Large intestine (tissue), 3 donors: Measurements from ENCODE around the gene NMUR2. TPM values are rescaled to one million over a fixed set of nuclear protein-coding genes. Genes with fewer than 3 reads are reported as not detected.

ENCODE experiments used
- DNase-seq, 2 donors: peaks; one replicate each; pipeline versions ENCODE4 v3.0.0 to v3.0.0-alpha.2; 2013
- H3K27ac ChIP-seq: one replicate; pipeline ENCODE4 v1.5.1; 2013; ENCODE audit warnings: low read length
- H3K27me3 ChIP-seq: 2 replicates; pipeline ENCODE4 v1.6.1; 2013; ENCODE audit warnings: low read length; ENCODE audit not compliant: control insufficient read depth, insufficient read depth
- H3K36me3 ChIP-seq: 2 replicates; pipeline ENCODE4 v1.6.1; 2013; ENCODE audit warnings: low read length; ENCODE audit not compliant: control insufficient read depth, insufficient read depth
- H3K4me1 ChIP-seq: one replicate; pipeline ENCODE4 v1.6.1; 2013; ENCODE audit warnings: low read length; ENCODE audit not compliant: control insufficient read depth, insufficient read depth
- H3K4me3 ChIP-seq: one replicate; pipeline ENCODE4 v1.5.1; 2013; ENCODE audit warnings: low read length
- H3K9me3 ChIP-seq: one replicate; pipeline ENCODE4 v1.6.1; 2013; ENCODE audit warnings: mild to moderate bottlenecking, low read depth, low read length, moderate library complexity; ENCODE audit not compliant: control insufficient read depth
- WGBS: methylation state at CpG from one replicate; pipeline ENCODE4 v1.1.5; 2013; ENCODE audit warnings: low lambda C conversion rate; ENCODE audit not compliant: insufficient coverage; 5-methylcytosine and 5-hydroxymethylcytosine counted together
- polyA plus RNA-seq: library from polyadenylated mRNA; unstranded; fragments of 120-200 nt; gene quantifications from one replicate; pipeline ENCODE4 v1.2.1, GENCODE V29; 2013

Gene NMUR2
- polyA plus RNA-seq, 1 donor = 0.75 TPM

GRCh38 chr5:152374711-152375275 lies 30.3 kb downstream of the NMUR2 start:
- no peaks in the 10 kb centered on the region for H3K36me3 ChIP-seq
- H3K4me3 ChIP-seq = no peak overlapping the region
- no peaks in the 10 kb centered on the region for H3K27me3 ChIP-seq
- H3K4me1 ChIP-seq = no peaks in the 10 kb centered on the region
- WGBS = 73% methylated on average over 1 of the region's 1 CpG
- H3K9me3 ChIP-seq = no peaks in the 10 kb centered on the region
- no peak overlapping the region for H3K27ac ChIP-seq
- DNase-seq = no peak

DNA sequence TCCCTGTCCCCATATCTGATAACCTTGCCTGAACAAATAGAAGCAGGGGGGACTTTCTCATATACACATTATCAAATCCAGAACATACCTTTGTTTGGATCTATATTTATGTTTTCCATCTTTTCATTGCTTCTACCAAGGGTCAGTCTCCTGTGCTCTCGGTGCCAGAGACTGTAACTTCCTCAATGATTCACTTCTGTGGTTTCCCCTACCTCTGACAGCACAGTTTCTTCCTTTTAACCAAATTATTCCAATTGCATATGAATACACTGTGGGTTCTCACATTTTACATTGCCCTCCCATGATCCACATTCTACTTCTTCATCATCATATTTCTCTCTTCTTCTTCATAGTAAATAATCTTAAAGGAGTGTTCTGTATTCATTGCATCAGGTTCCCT lies 32.2 kb downstream of the NMUR2 start:
- Histone ChIP-seq H3K4me1 (no peaks in the 10 kb centered on the region), H3K4me3 (no peak overlapping the region), H3K27ac (no peak overlapping the region), H3K36me3 (no peaks in the 10 kb centered on the region), H3K9me3 (no peaks in the 10 kb centered on the region), H3K27me3 (no peaks in the 10 kb centered on the region)
- 88% methylated on average over 1 of the region's 1 CpG for WGBS
- DNase-seq = no peak

DNA sequence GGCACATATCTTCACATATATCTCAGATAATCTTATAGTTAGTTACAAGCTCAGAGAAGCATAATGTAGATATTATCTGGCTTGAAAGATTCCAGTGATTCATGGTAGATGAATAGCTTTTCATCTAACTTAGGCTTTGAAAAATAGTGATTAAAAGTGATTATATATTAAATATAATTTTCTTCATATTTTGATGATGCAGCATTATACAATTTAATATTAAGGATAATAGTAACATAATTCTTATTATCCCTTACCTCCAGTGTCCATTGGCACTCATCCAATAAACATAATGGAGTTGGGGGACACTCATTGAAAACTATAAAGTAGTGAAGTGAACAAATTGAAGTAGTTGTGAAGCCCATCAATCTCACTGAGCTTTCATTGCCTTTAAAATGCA lies 35.8 kb downstream of the NMUR2 start:
- Histone ChIP-seq H3K4me1 (no peaks in the 10 kb centered on the region), H3K36me3 (no peaks in the 10 kb centered on the region), H3K27ac (no peak overlapping the region), H3K4me3 (no peak overlapping the region), H3K9me3 (no peaks in the 10 kb centered on the region), H3K27me3 (no peaks in the 10 kb centered on the region)
- no peak for DNase-seq

DNA sequence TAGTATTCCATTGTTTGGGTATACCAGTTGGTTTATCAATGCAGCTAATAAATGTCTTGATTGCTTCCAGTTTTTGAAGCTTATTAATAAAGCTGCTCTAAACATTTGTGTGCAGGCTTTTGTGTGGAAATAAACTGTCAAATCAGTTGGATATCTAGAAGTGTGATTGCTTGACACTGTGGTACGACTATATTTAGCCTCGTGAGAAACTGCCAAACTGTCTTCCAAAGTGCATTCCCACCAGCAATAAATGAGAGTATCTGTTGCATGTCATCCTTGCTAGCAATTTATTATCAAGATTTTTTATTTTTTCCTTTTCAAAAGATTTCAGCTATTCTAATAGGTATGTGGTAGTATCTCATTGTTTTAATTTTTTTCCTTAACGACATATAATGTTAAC lies 37.5 kb downstream of the NMUR2 start:
- Histone ChIP-seq H3K36me3 (no peaks in the 10 kb centered on the region), H3K27ac (no peak overlapping the region), H3K4me3 (no peak overlapping the region), H3K9me3 (no peaks in the 10 kb centered on the region), H3K4me1 (no peaks in the 10 kb centered on the region), H3K27me3 (no peaks in the 10 kb centered on the region)
- 90% methylated on average over 3 of the region's 3 CpGs for WGBS
- DNase-seq = no peak

- no peaks in the 10 kb centered on the region for H3K9me3 ChIP-seq
- no peak overlapping the region for H3K4me3 ChIP-seq
- H3K27me3 ChIP-seq = no peaks in the 10 kb centered on the region
- H3K36me3 ChIP-seq = no peaks in the 10 kb centered on the region
- DNase-seq = no peak
- WGBS = 70% methylated on average over 1 of the region's 1 CpG
- no peak overlapping the region for H3K27ac ChIP-seq
- H3K4me1 ChIP-seq = no peaks in the 10 kb centered on the region
These were observed 38.4 kb downstream of the NMUR2 start for GRCh38 chr5:152366716-152367115.

DNA sequence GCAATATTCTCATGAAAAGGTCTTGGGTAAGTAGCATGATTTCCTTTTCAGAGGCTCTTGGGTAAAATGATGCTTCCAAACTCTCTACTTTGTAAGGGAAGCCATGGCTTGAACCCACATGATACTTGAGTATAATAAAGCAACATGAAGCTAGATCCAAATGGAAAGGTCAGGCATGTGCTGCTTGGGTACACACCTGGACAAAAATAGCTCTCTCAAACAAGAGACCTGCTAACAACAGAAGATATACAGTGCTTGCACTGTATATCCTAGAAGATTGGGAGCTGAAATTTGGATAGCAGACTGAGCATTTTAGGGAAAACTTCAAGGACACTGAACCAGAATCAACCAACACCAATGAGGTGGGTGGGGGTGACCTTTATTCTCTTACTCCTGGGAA lies 40.2 kb downstream of the NMUR2 start:
- H3K4me1 ChIP-seq = peaks cover under 1% of the 10 kb centered on the region
- no peaks in the 10 kb centered on the region for H3K27me3 ChIP-seq
- no peaks in the 10 kb centered on the region for H3K9me3 ChIP-seq
- no peaks in the 10 kb centered on the region for H3K36me3 ChIP-seq
- DNase-seq = no peak
- H3K4me3 ChIP-seq = no peak overlapping the region
- no peak overlapping the region for H3K27ac ChIP-seq

- no peaks in the 10 kb centered on the region for H3K36me3 ChIP-seq
- no CpG with 5 or more reads among the region's 4 CpGs for WGBS
- peaks cover 7% of the 10 kb centered on the region for H3K4me1 ChIP-seq
- no peak for DNase-seq
- H3K27ac ChIP-seq = no peak overlapping the region
- H3K27me3 ChIP-seq = no peaks in the 10 kb centered on the region
- no peaks in the 10 kb centered on the region for H3K9me3 ChIP-seq
- H3K4me3 ChIP-seq = no peak overlapping the region
These were observed 40.9 kb downstream of the NMUR2 start for GRCh38 chr5:152364172-152364571.

DNA sequence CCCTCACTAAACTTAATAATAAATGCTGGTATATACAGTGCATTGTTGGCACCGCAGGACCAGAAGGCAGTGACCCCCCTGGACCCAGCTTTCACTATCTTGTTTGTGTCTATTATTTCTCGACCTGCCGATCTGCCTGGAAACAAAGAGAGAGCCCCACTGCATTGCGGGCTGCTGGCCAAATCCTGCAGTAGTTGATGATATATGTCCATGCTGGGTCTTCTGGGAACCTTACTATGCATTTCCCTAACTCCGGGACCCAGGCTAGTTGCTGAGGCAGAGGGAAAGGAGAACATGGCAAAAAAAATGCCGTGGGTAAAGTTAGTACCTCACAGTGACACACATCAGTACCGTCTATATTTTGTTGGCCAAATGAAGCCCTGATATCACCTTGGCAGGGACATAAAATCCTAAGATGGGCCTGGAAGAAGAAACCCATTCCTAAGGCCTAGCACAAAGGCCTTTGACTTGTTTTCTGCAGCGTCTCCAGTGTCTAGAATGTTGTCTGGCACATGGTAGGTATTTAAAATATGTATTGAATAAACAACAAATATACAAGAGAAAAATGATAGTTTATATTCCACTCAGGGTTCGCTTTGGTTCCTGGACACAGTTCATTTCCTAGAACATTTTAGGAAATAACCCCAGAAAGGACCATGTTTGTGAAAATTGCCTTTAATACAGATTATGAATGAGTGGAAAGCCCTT lies 46.1 kb downstream of the NMUR2 start:
- peak in 1 of 2 donors; percentile 4 for DNase-seq
- Histone ChIP-seq H3K4me3 (no peak overlapping the region), H3K9me3 (no peaks in the 10 kb centered on the region), H3K36me3 (no peaks in the 10 kb centered on the region), H3K27me3 (no peaks in the 10 kb centered on the region), H3K4me1 (peaks cover 11% of the 10 kb centered on the region), H3K27ac (peak overlapping the region; percentile 43)
- WGBS = 80% methylated on average over 1 of the region's 9 CpGs

DNA sequence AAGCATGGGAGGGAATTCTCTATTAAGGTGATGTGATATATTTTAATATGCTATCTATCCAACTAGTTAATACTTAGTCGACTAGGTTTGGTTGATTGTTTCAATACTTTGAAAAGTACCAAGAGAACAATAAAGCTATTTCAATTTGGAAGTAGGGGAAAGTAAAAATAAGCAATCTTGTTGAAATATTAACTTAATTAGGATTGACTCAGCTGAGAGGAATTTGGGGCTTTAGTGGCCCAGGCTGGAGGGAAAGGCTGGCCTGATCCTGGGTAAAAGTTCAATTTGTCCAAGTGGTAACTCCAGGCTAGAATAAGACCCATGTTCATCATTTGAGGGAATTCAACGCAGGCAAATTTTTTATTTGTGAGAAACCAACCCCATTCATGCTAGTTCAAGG lies 48.6 kb downstream of the NMUR2 start:
- WGBS = no CpG with 5 or more reads among the region's 2 CpGs
- H3K4me3 ChIP-seq = no peak overlapping the region

GRCh38 chr5:152355061-152355460 lies 50.0 kb downstream of the NMUR2 start:
- no peaks in the 10 kb centered on the region for H3K27me3 ChIP-seq
- H3K4me3 ChIP-seq = no peak overlapping the region
- no peaks in the 10 kb centered on the region for H3K36me3 ChIP-seq
- WGBS = no CpG with 5 or more reads among the region's 1 CpG
- H3K9me3 ChIP-seq = no peaks in the 10 kb centered on the region
- H3K4me1 ChIP-seq = peaks cover 14% of the 10 kb centered on the region
- no peak for DNase-seq
- no peak overlapping the region for H3K27ac ChIP-seq

More for the DNA sequence above, 48.6 kb downstream of the NMUR2 start:
- Histone ChIP-seq H3K27me3 (no peaks in the 10 kb centered on the region), H3K27ac (no peak overlapping the region), H3K9me3 (no peaks in the 10 kb centered on the region), H3K4me1 (peaks cover 11% of the 10 kb centered on the region), H3K36me3 (no peaks in the 10 kb centered on the region)
- DNase-seq = no peak

GRCh38 chr5:152353001-152353400 lies 52.1 kb downstream of the NMUR2 start:
- Histone ChIP-seq H3K9me3 (no peaks in the 10 kb centered on the region), H3K27ac (no peak overlapping the region), H3K36me3 (no peaks in the 10 kb centered on the region), H3K4me3 (no peak overlapping the region), H3K27me3 (no peaks in the 10 kb centered on the region), H3K4me1 (peaks cover 3% of the 10 kb centered on the region)
- no CpG with 5 or more reads among the region's 3 CpGs for WGBS
- DNase-seq = no peak
